ENCODE data around the gene CLDN14. TPM values are rescaled to one million over a fixed set of nuclear protein-coding genes. Genes with fewer than 3 reads are reported as not detected.

CLDN14 gene
- total RNA-seq, 4 donors from 2014 or later: not detected

GRCh38 chr21:36483095-36483494 lies 3.2 kb upstream of the CLDN14 start:
- Histone ChIP-seq H3K4me3 (no peak overlapping the region), H3K36me3 (no peaks in the 10 kb centered on the region), H3K4me1 (no peaks in the 10 kb centered on the region), H3K27ac (replicated peaks in 1 of 4) (no peak overlapping the region), H3K27me3 (peaks cover 0 to 4% (median 0%) of the 10 kb centered on the region in 4 donors), H3K9me3 (no peaks in the 10 kb centered on the region)
- no peak for DNase-seq (ENCODE audit: extremely low spot score)
- intact Hi-C loops (cut with DNase I): no loop called here
- TF ChIP-seq EP300 (IDR thresholded peaks at IDR 0.05) (no peak), POLR2A (IDR thresholded peaks at IDR 0.05; ENCODE audit: low read depth) (no peak), CTCF (IDR thresholded peaks at IDR 0.05) (no peak), POLR2AphosphoS5 (IDR thresholded peaks at IDR 0.05) (no peak)
- WGBS: 82% methylated on average over 5 of the region's 10 CpGs

- intact Hi-C loops (cut with DNase I): no loop called here
- 91% methylated on average over 4 of the region's 4 CpGs for WGBS
- no peak for DNase-seq (ENCODE audit: extremely low spot score)
- H3K36me3 ChIP-seq: no peaks in the 10 kb centered on the region
- no peak overlapping the region for H3K27ac ChIP-seq (replicated peaks in 1 of 4)
- H3K4me1 ChIP-seq: no peaks in the 10 kb centered on the region
- peaks cover 0 to 4% (median 0%) of the 10 kb centered on the region in 4 donors for H3K27me3 ChIP-seq
- TF ChIP-seq EP300 (IDR thresholded peaks at IDR 0.05) (no peak), POLR2AphosphoS5 (IDR thresholded peaks at IDR 0.05) (no peak), POLR2A (IDR thresholded peaks at IDR 0.05; ENCODE audit: low read depth) (no peak), CTCF (IDR thresholded peaks at IDR 0.05) (no peak)
- H3K9me3 ChIP-seq: no peaks in the 10 kb centered on the region
- H3K4me3 ChIP-seq: no peak overlapping the region
Measured at GRCh38 chr21:36482673-36483072, 2.8 kb upstream of the CLDN14 start.

- no peak for DNase-seq (ENCODE audit: extremely low spot score)
- H3K27ac ChIP-seq (replicated peaks in 1 of 4): no peak overlapping the region
- intact Hi-C loops (cut with DNase I): no loop called here
- TF ChIP-seq CTCF (IDR thresholded peaks at IDR 0.05) (no peak), POLR2A (IDR thresholded peaks at IDR 0.05; ENCODE audit: low read depth) (no peak), POLR2AphosphoS5 (IDR thresholded peaks at IDR 0.05) (no peak)
- no peaks in the 10 kb centered on the region for H3K9me3 ChIP-seq
- 86% methylated on average over 4 of the region's 4 CpGs for WGBS
- no peaks in the 10 kb centered on the region for H3K4me1 ChIP-seq
- peaks cover 0 to 4% (median 0%) of the 10 kb centered on the region in 4 donors for H3K27me3 ChIP-seq
- no peaks in the 10 kb centered on the region for H3K36me3 ChIP-seq
- H3K4me3 ChIP-seq: no peak overlapping the region
Measured at GRCh38 chr21:36482181-36482580, 2.3 kb upstream of the CLDN14 start.

GRCh38 chr21:36481639-36482038 lies 1.7 kb upstream of the CLDN14 start:
- intact Hi-C loops (cut with DNase I): no loop called here
- H3K27me3 ChIP-seq: peaks cover 0 to 4% (median 0%) of the 10 kb centered on the region in 4 donors
- no peaks in the 10 kb centered on the region for H3K36me3 ChIP-seq
- H3K27ac ChIP-seq (replicated peaks in 1 of 4): no peak overlapping the region
- no peak for DNase-seq (ENCODE audit: extremely low spot score)
- H3K4me1 ChIP-seq: no peaks in the 10 kb centered on the region
- WGBS: 90% methylated on average over 5 of the region's 5 CpGs
- TF ChIP-seq CTCF (IDR thresholded peaks at IDR 0.05) (no peak), POLR2AphosphoS5 (IDR thresholded peaks at IDR 0.05) (no peak), POLR2A (IDR thresholded peaks at IDR 0.05; ENCODE audit: low read depth) (no peak), EP300 (IDR thresholded peaks at IDR 0.05) (no peak)
- H3K4me3 ChIP-seq: no peak overlapping the region
- H3K9me3 ChIP-seq: no peaks in the 10 kb centered on the region

- Histone ChIP-seq H3K4me3 (no peak overlapping the region), H3K27ac (replicated peaks in 1 of 4) (no peak overlapping the region), H3K9me3 (no peaks in the 10 kb centered on the region), H3K36me3 (no peaks in the 10 kb centered on the region), H3K27me3 (peaks cover 0 to 4% (median 0%) of the 10 kb centered on the region in 4 donors), H3K4me1 (no peaks in the 10 kb centered on the region)
- TF ChIP-seq POLR2A (IDR thresholded peaks at IDR 0.05; ENCODE audit: low read depth): no peak
- no peak for TF ChIP-seq EP300 (IDR thresholded peaks at IDR 0.05)
- no peak for TF ChIP-seq POLR2AphosphoS5 (IDR thresholded peaks at IDR 0.05)
- TF ChIP-seq CTCF (IDR thresholded peaks at IDR 0.05): no peak
- intact Hi-C loops (cut with DNase I): no loop called here
- DNase-seq (ENCODE audit: extremely low spot score): no peak
- 95% methylated on average over 12 of the region's 12 CpGs for WGBS
Measured at GRCh38 chr21:36480618-36481017, 696 bp upstream of the CLDN14 start.

Measured in esophagus muscularis mucosa (tissue), 4 donors.